SW 1271 (cell line): ENCODE data around the gene NR2F6.
"Not testable (repeated sequence)": the region's sequence is repeated elsewhere in the genome, so short reads cannot be mapped to it uniquely, and the experiment has no call there.

Source experiments
- DNase-seq, 2 experiments: peaks; one replicate each; lab custom pipeline; 2025; lab: John Stamatoyannopoulos, UW

Gene NR2F6

DNA sequence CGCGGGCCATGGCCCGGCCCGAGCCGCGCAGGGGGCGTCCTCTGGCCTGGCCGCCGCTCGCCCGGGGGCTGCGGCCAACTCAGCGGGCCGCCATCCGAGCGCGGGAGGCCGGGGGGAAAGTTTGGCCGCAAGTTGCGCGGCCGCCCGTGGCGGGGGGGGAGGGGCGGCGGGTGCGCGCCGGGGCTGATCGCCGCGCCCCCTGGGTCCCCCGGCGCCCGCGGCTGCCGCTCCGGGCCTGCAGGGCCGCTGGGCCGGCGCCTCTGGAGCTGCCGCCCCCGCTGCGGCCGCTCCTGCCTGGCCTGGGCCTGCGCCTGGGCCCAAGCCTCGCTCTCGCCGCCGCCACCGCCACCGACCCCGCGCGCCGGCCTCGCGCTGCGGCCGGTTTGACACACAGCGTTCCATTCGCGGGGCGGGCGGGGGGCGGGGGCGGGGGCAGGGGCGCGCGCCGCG lies at the start of gene NR2F6:
NR2F6 (minus strand) TSS at position 385 of the 450 bp plus-strand sequence. CDS start 699 bp downstream, outside the sequence.
- DNase-seq, result no peak

DNA sequence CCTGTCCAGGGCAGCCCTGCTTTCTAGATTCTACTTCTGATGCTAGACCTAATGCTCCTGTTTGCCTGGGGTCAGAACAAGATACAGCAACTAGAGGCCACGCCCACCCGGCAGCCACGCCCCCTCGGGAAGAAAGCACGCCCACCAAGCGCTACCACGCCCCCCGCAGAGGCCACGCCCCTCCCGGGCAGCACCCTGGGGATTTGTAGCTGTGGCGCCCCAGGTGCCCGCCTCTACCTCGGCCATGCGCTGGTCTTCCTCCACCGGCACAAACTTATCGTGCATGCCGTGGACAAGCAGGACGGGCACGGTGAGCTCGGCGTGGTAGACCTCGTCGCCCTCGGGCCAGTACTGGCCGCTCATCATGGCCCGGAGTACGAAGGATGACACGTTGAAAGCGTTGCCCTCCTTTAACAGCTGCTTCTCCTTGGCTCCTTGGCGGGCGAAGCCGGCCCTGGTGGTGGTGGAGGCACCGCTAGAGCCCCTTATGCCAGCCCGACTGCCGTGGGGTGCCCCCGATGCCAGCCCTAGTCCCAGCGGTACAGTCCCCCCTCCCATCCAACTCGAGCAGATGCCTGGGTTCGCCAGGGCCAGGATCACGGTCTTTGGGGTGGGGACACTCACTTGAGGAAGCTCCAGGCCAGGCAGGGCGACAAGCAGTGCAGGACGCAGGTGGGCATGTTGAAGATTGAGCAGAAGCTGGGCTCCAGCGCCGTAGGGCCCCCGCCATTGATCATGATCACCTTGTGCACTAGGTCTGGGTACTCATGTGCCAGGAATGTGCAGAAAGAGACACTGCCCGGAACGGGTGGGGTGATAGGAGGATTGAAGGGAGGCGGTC lies 48.6 kb upstream of the NR2F6 start:
- no peak for DNase-seq

DNA sequence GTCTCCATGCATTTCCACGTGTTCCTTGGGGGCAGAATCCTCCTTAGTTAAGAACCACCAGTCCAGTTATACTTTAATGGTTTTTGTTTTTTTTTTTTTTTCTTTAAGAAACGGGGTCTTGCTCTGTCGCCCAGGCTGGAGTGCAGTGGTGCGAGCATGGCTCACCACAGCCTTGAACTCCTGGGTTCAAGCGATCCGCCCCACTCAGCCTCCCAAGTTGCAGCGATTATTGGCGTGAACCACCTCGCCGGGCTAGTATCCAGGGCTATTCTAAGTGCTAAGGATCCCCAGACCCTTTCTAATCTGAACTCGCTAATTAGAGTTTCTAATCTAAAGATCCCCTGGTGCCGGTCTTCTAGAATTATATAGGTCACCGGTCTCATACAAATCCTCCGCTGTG lies 47.9 kb upstream of the NR2F6 start:
- DNase-seq, result no peak

DNA sequence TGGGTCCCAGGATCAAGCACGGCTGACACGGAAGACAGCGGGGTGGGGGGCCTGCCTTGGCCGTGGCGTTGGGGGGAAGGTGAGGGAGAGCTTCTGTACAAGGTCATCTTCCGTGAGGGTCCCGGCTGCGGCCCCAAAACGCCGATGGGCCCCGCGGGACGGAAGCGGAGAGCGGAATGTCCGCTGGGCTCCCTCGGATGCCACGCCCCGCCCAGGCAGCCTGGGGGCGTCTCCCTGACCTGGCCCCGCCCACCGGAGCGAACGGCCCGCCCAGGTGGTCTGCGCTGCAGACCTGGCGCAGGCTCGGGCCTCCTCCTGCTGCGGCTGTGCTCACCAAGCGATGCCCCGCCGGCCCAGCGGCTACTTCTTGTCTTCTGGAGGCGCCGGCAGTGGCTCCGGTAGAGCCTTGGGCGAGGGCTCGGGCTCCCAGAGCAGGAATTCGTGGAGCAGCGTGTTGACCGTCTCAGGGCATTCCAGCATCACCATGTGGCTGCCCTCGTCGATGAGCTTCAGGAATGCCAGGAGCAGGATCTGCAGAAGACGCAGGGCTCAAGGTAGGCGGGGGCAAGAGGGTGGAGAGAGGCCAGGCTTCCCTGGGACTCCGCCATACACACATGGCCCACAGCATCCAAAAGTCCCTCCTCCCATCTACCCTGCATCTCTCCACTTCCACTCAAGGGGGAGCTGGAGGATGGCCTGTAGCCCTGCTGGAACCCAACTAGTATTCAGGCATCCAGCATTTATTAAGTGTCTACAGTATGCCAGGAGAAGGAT lies 46.8 kb upstream of the NR2F6 start:
- DNase-seq, result peak in 1 of 2 experiments; percentile 16

DNA sequence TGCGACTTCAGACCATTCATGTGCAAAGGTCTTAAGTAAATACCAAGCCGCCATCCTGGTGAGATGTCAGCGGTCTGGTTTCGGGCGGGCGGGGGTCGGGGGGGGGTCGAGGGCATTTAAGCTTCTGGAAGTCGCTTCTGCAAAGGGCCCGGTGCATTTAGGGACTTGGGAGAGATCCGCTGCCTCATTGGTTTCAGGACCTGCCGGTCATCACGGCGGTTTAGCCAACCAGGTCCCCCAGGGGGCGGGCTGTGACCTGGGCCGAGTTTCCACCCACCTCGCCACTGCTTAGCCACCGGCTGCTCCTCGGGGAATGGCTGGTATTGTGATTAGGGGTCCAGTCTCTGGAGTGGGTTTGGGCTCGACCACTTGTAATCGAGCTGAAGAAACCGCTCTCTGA lies 43.8 kb upstream of the NR2F6 start:
- peak in 1 of 2 experiments; percentile 10 for DNase-seq

DNA sequence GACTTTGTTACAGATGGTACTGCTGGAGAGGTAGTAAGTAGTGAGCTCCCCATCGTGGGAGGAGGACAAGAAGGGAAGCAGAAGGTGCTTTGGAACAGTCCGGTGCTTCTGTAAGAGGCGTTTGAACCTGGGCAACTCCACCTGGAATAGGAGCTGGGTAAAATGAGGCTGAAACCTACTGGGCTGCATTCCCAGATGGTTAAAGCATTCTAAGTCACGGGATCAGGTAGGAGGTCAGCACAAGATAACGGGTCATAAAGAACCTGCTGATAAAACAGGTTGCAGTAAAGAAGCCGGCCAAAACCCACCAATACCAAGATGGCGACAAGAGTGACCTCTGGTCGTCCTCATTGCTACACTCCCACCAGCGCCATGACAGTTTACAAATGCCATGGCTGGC lies 41.0 kb upstream of the NR2F6 start:
- no peak for DNase-seq

DNA sequence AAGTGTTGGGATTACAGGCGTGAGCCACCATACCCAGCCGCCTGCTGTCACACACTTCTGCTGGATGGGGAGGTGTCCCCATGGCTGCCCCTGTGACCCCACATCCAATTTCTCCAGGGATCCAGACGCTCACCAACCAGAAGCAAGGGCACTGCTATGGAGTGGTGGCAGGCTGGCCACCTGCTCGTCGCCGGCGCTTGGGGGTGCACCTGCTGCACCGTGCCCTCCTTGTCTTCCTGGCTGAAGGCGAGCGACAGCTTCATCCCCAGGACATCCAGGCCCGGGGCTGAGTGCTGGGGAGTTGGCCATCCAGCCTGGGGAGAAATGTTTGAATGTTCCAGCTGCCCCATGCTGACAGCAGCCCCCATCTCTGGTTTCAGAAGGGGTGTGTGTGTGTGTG lies 40.5 kb upstream of the NR2F6 start:
- no peak for DNase-seq

DNA sequence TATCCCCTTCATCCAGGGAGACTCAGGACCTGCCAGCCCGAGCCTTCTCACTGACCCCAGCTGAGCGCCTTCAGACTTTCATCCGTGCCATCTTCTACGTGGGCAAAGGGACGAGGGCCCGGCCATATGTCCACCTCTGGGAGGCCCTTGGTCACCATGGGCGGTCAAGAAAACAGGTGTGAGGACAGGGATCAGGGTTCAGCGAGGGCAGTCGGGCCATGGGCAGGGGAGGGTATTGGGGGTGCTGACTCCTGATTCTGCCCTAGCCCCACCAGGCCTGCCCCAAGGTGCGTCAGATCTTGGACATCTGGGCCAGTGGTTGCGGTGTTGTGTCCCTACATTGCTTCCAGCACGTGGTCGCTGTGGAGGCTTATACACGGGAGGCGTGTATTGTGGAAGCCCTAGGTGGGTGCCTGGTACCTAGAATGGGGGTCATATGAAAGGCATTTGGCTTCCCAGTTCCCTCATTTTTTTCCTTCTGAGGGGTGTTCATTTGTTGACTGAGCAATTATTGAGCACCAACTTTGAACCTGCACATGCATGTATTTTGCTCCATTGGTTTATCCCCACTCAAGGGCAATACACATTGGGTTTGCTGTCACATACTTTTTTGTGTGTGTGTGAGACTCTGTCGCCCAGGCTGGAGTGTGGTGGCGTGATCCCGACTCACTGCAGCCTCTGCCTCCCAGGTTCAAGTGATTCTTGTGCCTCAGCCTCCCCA lies 39.9 kb upstream of the NR2F6 start:
- DNase-seq, result no peak

DNA sequence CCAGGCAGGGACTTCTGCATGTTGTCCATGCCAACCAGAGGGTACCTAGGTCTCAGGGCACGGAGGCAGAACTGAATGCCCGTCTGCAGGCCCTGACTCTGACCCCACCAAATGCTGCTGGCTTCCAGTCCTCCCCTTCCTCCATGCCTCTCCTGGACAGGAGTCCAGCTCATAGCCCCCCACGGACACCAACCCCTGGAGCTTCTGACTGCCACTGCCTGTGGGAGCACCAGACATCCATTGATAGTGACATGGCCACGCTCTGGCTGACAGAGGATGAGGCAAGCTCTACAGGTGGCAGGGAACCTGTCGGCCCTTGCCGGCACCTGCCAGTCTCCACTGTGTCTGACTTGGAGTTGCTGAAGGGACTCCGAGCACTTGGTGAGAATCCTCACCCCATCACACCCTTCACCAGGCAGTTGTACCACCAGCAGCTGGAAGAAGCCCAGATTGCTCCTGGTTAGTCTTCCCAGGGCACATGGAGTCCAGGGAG lies 37.8 kb upstream of the NR2F6 start:
- no peak for DNase-seq

DNA sequence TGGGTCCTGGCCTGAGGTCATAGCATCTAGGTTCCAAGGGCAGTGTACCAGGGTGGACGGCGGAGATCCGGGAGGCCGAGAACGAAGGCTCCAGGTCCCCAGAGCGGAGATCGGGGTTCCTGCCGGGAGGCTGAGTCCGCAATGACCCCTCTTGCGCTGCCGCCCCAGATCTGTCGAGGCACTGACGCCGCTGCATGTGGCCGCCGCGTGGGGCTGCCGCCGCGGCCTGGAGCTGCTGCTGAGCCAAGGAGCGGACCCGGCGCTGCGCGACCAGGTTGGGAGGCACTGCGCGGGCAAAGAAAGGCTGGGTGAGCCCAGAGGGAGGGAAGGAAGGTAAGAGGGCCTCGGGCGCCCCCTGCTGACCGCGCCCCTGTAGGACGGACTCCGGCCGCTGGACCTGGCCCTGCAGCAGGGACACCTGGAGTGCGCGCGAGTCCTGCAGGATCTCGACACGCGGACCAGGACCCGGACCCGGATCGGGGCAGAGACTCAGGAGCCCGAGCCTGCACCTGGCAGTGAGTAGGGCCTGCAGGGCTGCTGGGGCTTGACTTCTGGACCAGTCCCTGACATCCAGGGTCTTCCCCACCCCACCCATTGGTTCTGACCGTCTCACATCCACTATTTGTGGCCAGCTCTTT lies 36.9 kb upstream of the NR2F6 start:
- DNase-seq, result peak; percentile 67 to 74

DNA sequence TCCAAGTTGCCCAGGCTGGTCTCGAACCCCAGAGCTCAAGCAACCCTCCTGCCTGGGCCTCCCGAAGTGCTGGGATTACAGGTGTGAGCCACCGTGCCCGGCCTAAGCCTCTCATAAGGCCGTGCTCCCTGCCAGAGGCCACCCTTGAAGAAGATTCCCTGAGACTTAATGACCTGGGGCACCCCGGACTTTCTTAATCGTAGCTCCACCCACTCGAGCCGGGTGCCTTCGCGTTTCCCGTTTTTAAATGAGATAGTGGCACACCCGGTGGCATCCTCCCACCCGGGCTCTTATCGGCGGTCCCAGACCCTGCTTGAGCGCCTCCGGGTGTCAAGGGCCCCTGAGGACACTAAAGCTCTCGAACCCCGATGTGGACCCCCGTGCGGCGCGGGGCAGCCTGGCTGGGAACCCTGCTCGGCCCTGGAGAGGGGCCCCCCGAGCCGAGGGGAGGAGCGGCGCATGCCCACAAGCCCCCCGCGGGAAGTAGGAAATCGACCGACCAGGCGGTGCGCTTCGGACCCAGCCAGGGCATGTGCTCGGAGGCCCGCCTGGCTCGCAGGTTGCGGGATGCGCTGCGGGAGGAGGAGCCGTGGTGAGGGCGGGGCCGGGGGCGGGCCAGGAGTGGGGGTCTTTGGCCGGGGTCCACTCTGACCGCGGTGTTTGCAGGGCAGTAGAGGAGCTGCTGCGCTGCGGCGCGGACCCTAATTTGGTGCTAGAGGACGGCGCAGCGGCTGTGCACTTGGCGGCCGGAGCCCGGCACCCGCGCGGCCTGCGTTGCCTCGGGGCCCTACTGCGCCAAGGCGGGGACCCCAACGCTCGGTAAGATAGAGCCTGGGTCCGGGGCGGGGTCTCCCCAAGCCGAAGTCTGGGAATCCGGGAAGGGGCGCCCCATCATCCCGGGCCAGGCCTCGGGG lies 35.9 kb upstream of the NR2F6 start, which contains the start of gene ANKLE1:
ANKLE1 (plus strand) TSS at position 511 of the 914 bp plus-strand sequence; CDS start at position 531, 20 bp downstream.
- DNase-seq, result no peak

DNA sequence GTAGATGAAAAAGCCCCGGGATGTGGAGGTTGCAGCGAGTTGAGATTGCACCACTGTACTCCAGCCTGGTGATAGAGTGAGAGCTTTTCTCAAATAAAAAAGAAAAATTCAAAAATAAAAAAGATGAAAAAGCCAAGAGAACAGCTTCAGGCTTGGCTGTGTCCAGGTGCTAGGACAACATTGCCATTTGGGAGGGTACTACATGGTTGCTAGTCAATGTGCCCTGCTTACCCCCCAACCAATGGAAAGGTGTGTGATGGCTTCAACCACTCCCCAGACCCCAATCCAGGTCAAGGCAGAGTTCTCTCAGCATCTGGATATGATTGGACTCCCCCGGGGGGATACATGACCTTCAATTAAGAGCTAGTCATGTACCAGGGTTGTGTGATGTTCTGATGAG lies 33.7 kb upstream of the NR2F6 start:
- no peak for DNase-seq

DNA sequence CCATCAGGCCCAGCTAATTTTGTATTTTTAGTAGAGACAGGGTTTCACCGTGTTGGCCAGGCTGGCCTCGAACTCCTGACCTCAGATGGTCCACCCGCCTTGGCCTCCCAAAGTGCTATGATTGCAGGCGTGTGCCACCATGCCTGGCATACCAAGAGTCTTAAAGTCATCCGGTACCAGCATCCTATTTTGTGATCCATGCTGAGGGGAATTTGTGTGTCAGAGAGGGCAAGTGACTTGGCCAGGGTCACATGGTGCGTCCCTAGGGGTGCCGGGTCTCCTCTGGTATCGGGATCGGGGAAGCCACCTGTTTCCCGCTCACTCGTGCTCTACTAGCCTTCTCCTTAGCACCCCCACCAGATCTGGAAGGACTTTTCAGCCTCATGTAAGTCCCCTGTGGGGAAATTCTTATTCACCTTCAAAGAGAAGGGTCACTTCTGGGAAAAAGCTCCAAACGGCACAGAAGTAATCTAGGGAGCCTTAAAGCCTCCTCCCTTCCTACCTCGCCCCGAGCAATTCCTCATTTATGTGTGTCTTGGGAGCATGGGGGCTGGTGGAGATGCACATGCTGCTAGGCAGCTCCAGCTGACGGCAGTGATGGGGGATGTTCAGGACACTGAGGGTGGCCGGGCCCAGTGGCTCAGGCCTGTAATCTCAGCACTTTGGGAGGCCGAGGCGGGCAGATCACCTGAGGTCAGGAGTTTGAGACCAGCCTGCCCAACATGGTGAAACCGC lies 29.9 kb upstream of the NR2F6 start:
- no peak for DNase-seq

DNA sequence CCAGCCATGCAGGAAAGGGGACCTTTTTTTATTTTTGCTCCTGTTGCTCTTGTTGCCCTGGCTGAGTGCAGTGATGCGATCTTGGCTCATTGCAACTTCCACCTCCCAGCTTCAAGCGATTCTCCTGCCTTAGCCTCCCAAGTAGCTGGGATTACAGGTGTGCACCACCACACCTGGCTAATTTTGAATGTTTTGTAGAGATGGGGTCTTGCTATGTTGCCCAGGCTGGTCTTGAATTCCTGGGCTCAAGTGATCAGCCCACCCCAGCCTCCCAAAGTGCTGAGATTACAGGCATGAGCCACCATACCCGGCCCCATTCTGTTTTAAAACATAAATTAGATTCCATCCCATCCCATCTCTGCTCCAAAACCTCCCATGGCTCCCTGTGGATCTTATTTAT lies 29.2 kb upstream of the NR2F6 start:
- DNase-seq, result not testable (repeated sequence)

DNA sequence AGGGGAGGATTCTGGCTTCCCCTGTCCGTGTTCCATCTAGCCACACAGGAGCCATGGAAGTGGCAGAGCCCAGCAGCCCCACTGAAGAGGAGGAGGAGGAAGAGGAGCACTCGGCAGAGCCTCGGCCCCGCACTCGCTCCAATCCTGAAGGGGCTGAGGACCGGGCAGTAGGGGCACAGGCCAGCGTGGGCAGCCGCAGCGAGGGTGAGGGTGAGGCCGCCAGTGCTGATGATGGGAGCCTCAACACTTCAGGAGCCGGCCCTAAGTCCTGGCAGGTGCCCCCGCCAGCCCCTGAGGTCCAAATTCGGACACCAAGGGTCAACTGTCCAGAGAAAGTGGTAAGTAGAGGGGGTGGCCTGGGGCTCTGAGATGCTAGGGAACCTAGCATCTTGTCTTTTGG lies 23.0 kb upstream of the NR2F6 start:
- no peak for DNase-seq

DNA sequence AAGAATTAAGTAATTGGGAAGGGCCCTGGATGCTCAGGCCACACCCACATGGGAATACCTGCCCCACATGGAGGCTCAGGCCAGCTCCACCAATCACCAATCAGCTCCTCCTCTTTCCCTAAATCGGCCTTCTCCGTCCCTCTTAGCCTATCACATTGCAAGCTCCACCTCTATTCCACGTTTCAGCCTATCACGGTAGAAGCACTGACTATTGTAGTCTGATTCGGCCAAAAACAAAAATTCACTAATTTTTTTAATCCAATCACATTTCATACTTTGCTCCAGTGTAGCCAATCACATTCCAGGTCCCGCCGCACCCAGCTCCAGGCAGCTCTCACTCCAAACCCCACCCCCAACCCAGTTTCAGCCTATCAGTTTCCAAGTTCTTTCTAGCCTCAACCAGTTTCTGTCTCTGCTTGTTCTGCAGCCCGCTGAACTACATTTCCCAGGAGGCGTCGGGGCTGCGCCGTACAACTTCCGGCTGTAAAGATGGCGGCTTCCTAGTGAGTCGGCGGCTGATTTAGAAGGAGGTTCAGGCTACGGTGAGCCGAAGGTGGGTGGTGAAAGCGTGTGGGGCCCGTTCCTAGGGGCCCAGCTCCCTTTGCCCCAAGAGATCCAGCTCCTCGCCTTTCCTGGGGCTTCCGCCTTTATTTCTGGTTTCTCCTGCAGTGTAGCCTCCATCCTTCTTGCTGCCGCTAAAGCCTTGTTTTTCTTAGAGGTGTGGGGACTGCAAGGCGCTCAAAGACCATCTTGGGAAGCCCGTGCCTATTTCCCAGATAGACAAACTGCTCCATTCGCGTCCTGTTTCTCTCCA lies 21.5 kb upstream of the NR2F6 start, which contains the start of gene BABAM1:
BABAM1 (plus strand) TSS at position 469 of the 814 bp plus-strand sequence. CDS start 1,364 bp downstream, outside the sequence.
- DNase-seq, result peak; percentile 95 to 99

DNA sequence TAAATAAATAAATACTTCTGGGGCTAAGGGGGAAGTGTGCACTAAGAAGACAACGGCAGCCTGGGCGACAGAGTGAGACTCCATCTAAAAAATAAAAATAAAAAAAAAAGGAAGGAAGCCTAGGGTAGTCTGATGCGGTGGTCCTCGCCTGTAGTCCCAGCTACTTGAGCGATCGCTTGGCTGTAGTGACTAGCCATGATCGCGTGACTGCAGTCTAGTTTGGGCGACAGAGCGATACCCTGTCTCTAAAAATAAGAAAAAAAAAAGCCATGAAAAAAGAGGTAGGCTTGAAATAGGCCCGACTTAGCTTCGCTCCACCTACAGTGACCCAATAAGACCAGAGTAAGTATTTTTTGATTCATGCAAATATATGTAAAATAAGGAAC lies 20.9 kb upstream of the NR2F6 start:
- no peak for DNase-seq

DNA sequence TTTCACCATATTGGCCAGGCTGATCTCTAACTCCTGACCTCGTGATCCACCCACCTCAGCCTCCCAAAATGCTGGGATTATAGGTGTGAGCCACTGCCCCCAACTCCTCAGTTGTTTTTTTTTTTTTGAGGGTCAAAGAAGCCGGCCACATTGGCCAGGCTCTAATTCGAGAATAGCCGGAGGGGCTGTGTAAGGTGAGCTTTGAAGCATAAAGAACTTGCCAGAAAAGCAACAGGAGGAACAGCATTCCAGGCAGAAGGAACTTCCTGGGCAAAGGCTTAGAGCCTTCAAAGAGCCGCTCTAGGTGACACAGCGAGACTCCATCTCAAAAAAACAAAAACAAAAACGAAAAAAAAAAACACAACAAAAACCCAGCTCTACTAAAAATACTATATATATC lies 20.3 kb upstream of the NR2F6 start:
- no peak for DNase-seq

DNA sequence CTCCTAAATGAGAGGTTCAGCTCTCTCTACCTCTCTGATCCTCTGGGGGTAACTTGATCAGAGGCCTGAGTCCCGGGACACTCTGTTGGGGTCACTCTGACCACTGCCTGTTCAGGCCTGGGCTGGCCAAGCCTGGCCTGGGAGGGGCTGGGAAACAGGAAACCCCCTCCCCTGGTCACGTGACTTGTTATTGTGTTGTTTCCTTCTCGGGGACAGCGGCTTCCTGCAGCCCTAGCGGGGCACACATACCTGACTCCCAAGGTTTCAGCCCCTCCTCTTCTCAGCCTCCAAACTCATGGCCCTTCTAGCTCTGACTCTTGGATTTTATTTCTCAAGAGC lies 18.9 kb upstream of the NR2F6 start, which contains the start of gene USHBP1:
USHBP1 (minus strand) TSS at position 105 of the 339 bp plus-strand sequence. CDS start 446 bp downstream, outside the sequence.
- no peak for DNase-seq
